Sigmoid colon (tissue), 7 donors: Measurements from ENCODE around the gene KAZN. TPM values are rescaled to one million over a fixed set of nuclear protein-coding genes. Genes with fewer than 3 reads are reported as not detected.

Source experiments
- DNase-seq: peaks from one replicate; pipeline ENCODE4 v3.0.0-alpha.2; 2019
- H3K27ac ChIP-seq, 4 donors: fragments of 200-600 bp; sonication (generic); one replicate each; pipeline ENCODE4 v1.5.1; 2016 to 2019; ENCODE audit warnings: mild to moderate bottlenecking in 1 of 4
- H3K27me3 ChIP-seq, 3 donors: fragments of 200-600 bp; sonication (generic); one replicate each; pipeline ENCODE4 v1.5.1; 2019; ENCODE audit warnings: mild to moderate bottlenecking in 1 of 3
- H3K36me3 ChIP-seq, 4 donors: fragments of 200-600 bp; sonication (generic); one replicate each; pipeline ENCODE4 v1.5.1; 2016 to 2019
- H3K4me1 ChIP-seq, 4 donors: fragments of 200-600 bp; sonication (generic); one replicate each; pipeline ENCODE4 v1.5.1; 2017 to 2019
- H3K4me3 ChIP-seq, 4 donors: fragments of 200-600 bp; sonication (generic); one replicate each; pipeline ENCODE4 v1.5.1; 2017 to 2019; ENCODE audit warnings: mild to moderate bottlenecking in 2 of 4, moderate library complexity in 1 of 4
- H3K9me3 ChIP-seq, 4 donors: fragments of 200-600 bp in 3 of 4; sonication (generic) in 3 of 4; one replicate each; pipeline versions ENCODE4 v1.5.1 to v1.6.1; 2013 to 2019
- CTCF ChIP-seq, 4 experiments: fragments of 450-650 bp in 3 of 4; fragments of 200-600 bp in 1 of 4; IDR thresholded peaks; one replicate each; pipeline ENCODE4 v1.5.1; 2016 to 2019; ENCODE audit warnings: antibody characterized with exemption in 4 of 4, mild to moderate bottlenecking in 3 of 4, moderate library complexity in 2 of 4
- EP300 ChIP-seq, 4 donors: sonication (generic); formaldehyde crosslinking; IDR thresholded peaks; one replicate each; pipeline ENCODE4 v1.6.1; 2017; ENCODE audit warnings: antibody characterized with exemption in 4 of 4
- POLR2A ChIP-seq, 2 donors: fragments of 450-650 bp; IDR thresholded peaks; one replicate each; pipeline ENCODE4 v1.6.1; 2016; ENCODE audit warnings: antibody characterized with exemption in 2 of 2, mild to moderate bottlenecking in 2 of 2, moderate library complexity in 2 of 2
- POLR2AphosphoS5 ChIP-seq, 4 donors: sonication (generic); formaldehyde crosslinking; IDR thresholded peaks; one replicate each; pipeline ENCODE4 v1.6.1; 2017; ENCODE audit warnings: antibody characterized with exemption in 4 of 4
- WGBS, 2 donors: extraction: QIAGEN DNeasy Blood & Tissue Kit; methylation state at CpG; one replicate each; pipeline ENCODE4 v1.1.7; 2013; 5-methylcytosine and 5-hydroxymethylcytosine counted together
- intact Hi-C: fragments of 100-400 bp; cut with DNase I; formaldehyde crosslinking; loops from one replicate; pipeline ENCODE4 v1.15.1; 2023
- polyA plus RNA-seq, 3 donors: library from polyadenylated mRNA; stranded (reverse); fragments of 200-250 nt; gene quantifications; one replicate each; pipeline ENCODE4 v1.2.3, GENCODE V29; 2013
- total RNA-seq, 4 donors: library from RNA; depleted of rRNA; stranded (reverse); fragments of >200 nt; gene quantifications; one replicate each; pipeline ENCODE4 v1.1.0, GENCODE V29; 2016
- donor health status: healthy with polysubstance abuse.
- donor health status: Bipolar disorder and iron deficiency.
- donor health status: healthy.

KAZN gene
- total and polyA plus RNA-seq, 7 donors: 2.5 to 11.4 (median 5.6) TPM

- TF ChIP-seq CTCF (IDR thresholded peaks at IDR 0.05) (no peak), EP300 (IDR thresholded peaks at IDR 0.05) (no peak), POLR2AphosphoS5 (IDR thresholded peaks at IDR 0.05) (no peak), POLR2A (IDR thresholded peaks at IDR 0.05) (no peak)
- Histone ChIP-seq H3K27ac (no peak overlapping the region), H3K4me3 (no peak overlapping the region), H3K4me1 (no peaks in the 10 kb centered on the region), H3K9me3 (no peaks in the 10 kb centered on the region), H3K36me3 (no peaks in the 10 kb centered on the region), H3K27me3 (peaks cover 0 to 6% (median 5%) of the 10 kb centered on the region in 3 donors)
- WGBS, 2 donors: 70 to 79% methylated on average over 6 of the region's 6 CpGs
- intact Hi-C loops: no loop called here
- DNase-seq: no peak
These were observed 497.0 kb downstream of the KAZN start for GRCh38 chr1:15095496-15095875.

- intact Hi-C loops: no loop called here
- H3K9me3 ChIP-seq: no peaks in the 10 kb centered on the region
- no peak for DNase-seq
These were observed 497.8 kb downstream of the KAZN start for GRCh38 chr1:15096293-15096692.

GRCh38 chr1:15098176-15099125 is 500.0 kb downstream of the KAZN start:
- no peaks in the 10 kb centered on the region for H3K4me1 ChIP-seq
- H3K36me3 ChIP-seq: no peaks in the 10 kb centered on the region
- whole genome bisulfite sequencing, 2 donors: 88 to 89% methylated on average over 15 of the region's 15 CpGs
- TF ChIP-seq POLR2AphosphoS5 (IDR thresholded peaks at IDR 0.05) (no peak), EP300 (IDR thresholded peaks at IDR 0.05) (no peak), POLR2A (IDR thresholded peaks at IDR 0.05) (no peak), CTCF (IDR thresholded peaks at IDR 0.05) (no peak)
- intact Hi-C loops: no loop called here
- no peak for DNase-seq
- no peak overlapping the region for H3K27ac ChIP-seq
- peaks cover 0 to 23% (median 6%) of the 10 kb centered on the region in 3 donors for H3K27me3 ChIP-seq
- H3K4me3 ChIP-seq: no peak overlapping the region
- no peaks in the 10 kb centered on the region for H3K9me3 ChIP-seq

More at GRCh38 chr1:15096293-15096692, 497.8 kb downstream of the KAZN start:
- 89 to 91% methylated on average over 7 of the region's 7 CpGs for whole genome bisulfite sequencing, 2 donors
- Histone ChIP-seq H3K36me3 (no peaks in the 10 kb centered on the region), H3K27me3 (peaks cover 0 to 12% (median 6%) of the 10 kb centered on the region in 3 donors), H3K27ac (no peak overlapping the region), H3K4me1 (no peaks in the 10 kb centered on the region), H3K4me3 (no peak overlapping the region)
- no peak for TF ChIP-seq POLR2A (IDR thresholded peaks at IDR 0.05)

GRCh38 chr1:15099441-15100120 is 501.1 kb downstream of the KAZN start:
- Histone ChIP-seq H3K36me3 (no peaks in the 10 kb centered on the region), H3K9me3 (no peaks in the 10 kb centered on the region), H3K4me1 (no peaks in the 10 kb centered on the region), H3K27ac (no peak overlapping the region), H3K27me3 (peaks cover 0 to 23% (median 6%) of the 10 kb centered on the region in 3 donors), H3K4me3 (no peak overlapping the region)
- intact Hi-C loops: no loop called here
- no peak for TF ChIP-seq POLR2AphosphoS5 (IDR thresholded peaks at IDR 0.05)
- TF ChIP-seq CTCF (IDR thresholded peaks at IDR 0.05): no peak
- TF ChIP-seq POLR2A (IDR thresholded peaks at IDR 0.05): no peak
- TF ChIP-seq EP300 (IDR thresholded peaks at IDR 0.05): no peak
- 62 to 66% methylated on average over 15 of the region's 15 CpGs for WGBS, 2 donors
- DNase-seq: no peak
